Panc1 (cell line): Measurements from ENCODE around the gene LGI4. TPM values are rescaled to one million over a fixed set of nuclear protein-coding genes. Genes with fewer than 3 reads are reported as not detected.

Experiments used
- ATAC-seq: fragments of 200-7000 bp; cut with Tn5 transposase; 2 replicates; pipeline ENCODE4 v1.9.1; 2020; ENCODE audit warnings: mild to moderate bottlenecking, moderate library complexity
- BruUV-seq: library from RNA; stranded (reverse); fragments of 400-500 nt; replicated peaks from 2 replicates; lab custom pipeline; 2021; lab: Mats Ljungman, UMichigan
- CTCF ChIA-PET: fragments of 300-600 bp; sonication (Branson Sonifier 250); formaldehyde crosslinking; loops from one replicate; lab custom pipeline; 2022; ENCODE audit warnings: antibody characterized with exemption; lab: Charles Lee
- POLR2A ChIA-PET: fragments of 300-600 bp; sonication (Branson Sonifier 250); formaldehyde crosslinking; loops from one replicate; lab custom pipeline; 2022; ENCODE audit warnings: antibody characterized with exemption; lab: Charles Lee
- DNase-seq: peaks from one replicate; pipeline ENCODE4 v3.0.0-alpha.2; 2010; ENCODE audit warnings: low read depth, low spot score
- H3K27ac ChIP-seq: 2 replicates; pipeline ENCODE4 v1.5.1; 2011; ENCODE audit warnings: mild to moderate bottlenecking, low read length, inconsistent platforms
- H3K27me3 ChIP-seq: fragments of 200-500 bp; sonication (Bioruptor generic); 2 replicates; pipeline ENCODE4 v1.6.0; 2014; ENCODE audit warnings: low read length, inconsistent platforms; ENCODE audit not compliant: control insufficient read depth, insufficient read depth
- H3K36me3 ChIP-seq: fragments of 200-500 bp; sonication (Bioruptor generic); 2 replicates; pipeline ENCODE4 v1.5.1; 2014; ENCODE audit warnings: inconsistent platforms, mild to moderate bottlenecking, low read length, moderate library complexity; ENCODE audit not compliant: control insufficient read depth, insufficient read depth
- H3K4me1 ChIP-seq: 2 replicates; pipeline ENCODE4 v1.5.1; 2011; ENCODE audit warnings: inconsistent platforms, mild to moderate bottlenecking, low read length, moderate library complexity; ENCODE audit not compliant: control insufficient read depth, insufficient read depth
- H3K4me3 ChIP-seq, 2 experiments: 2 replicates each; pipeline ENCODE4 v1.5.1; 2011 to 2012; ENCODE audit warnings: low read depth in 2 of 2, low read length in 2 of 2, mild to moderate bottlenecking in 2 of 2, inconsistent platforms in 1 of 2, moderate library complexity in 1 of 2
- H3K9me3 ChIP-seq: fragments of 200-500 bp; sonication (Bioruptor generic); 2 replicates; pipeline ENCODE4 v1.5.1; 2014; ENCODE audit warnings: low read depth, mild to moderate bottlenecking, inconsistent platforms, low read length, moderate library complexity; ENCODE audit not compliant: control insufficient read depth, insufficient read depth
- POLR2AphosphoS5 ChIP-seq: IDR thresholded peaks from 2 replicates; pipeline ENCODE4 v1.6.1; 2012; ENCODE audit warnings: mild to moderate bottlenecking, low read depth, low read length, moderate library complexity
- REST ChIP-seq, 2 experiments: IDR thresholded peaks; 2 replicates each; pipeline ENCODE4 v1.6.1; 2011 to 2012; ENCODE audit warnings: low read depth in 2 of 2, control low read depth in 1 of 2, low read length in 1 of 2, mild to moderate bottlenecking in 1 of 2, moderate library complexity in 1 of 2; ENCODE audit not compliant: insufficient read depth in 1 of 2
- SIN3A ChIP-seq: IDR thresholded peaks from 2 replicates; pipeline ENCODE4 v1.6.1; 2012; ENCODE audit warnings: low read depth, mild to moderate bottlenecking, low read length, moderate library complexity, borderline replicate concordance; ENCODE audit not compliant: insufficient read depth
- TCF7L2 ChIP-seq: IDR thresholded peaks from 2 replicates; pipeline ENCODE4 v1.6.1; 2011; ENCODE audit warnings: mild to moderate bottlenecking, low read depth, low read length, inconsistent platforms
- in situ Hi-C: cut with HindIII; loops from 2 replicates; pipeline ENCODE4 v1.10.0; 2016; ENCODE audit warnings: low sequenced_read_pairs, low pct_unique_long_range_greater_than_20kb
- intact Hi-C: fragments of 100-400 bp; cut with micrococcal nuclease; formaldehyde crosslinking; loops from one replicate; pipeline ENCODE4 v1.10.0; 2022; ENCODE audit not compliant: unreplicated experiment
- total RNA-seq: library from RNA; stranded (reverse); gene quantifications from one replicate; pipeline ENCODE4 v1.2.1, GENCODE V29; 2021; ENCODE audit not compliant: unreplicated experiment
- TF ChIP-seq, protein P1 (sequence below): fragments of 450-650 bp; IDR thresholded peaks from 2 replicates; pipeline ENCODE4 v1.5.1; 2017; ENCODE audit warnings: mild to moderate bottlenecking

Gene LGI4
- total RNA-seq, 1 experiment from 2014 or later, result 0.18 TPM

DNA sequence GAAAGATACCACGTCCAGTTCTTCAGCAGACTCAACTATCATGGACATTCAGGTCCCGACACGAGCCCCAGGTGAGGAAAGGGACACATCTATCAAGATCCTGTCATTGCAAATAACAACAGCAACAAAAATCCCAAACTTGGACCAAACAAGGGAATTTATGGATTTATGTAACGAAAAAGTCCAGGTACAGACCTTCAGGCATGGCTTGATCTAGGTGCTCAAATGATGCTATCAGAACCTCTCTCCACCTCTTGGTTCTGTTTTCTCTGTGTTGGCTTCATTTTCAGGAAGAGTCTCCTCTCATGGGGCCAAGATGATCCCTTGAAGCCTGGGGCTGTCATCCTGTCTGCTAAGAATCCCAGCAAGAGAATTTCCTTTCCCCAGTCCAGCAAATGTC lies 22.6 kb upstream of the LGI4 start:
- peaks cover 10% of the 10 kb centered on the region for H3K4me1 ChIP-seq
- TF ChIP-seq REST (IDR thresholded peaks at IDR 0.05; ENCODE audit: insufficient read depth in 1 of 2, low read depth in 2 of 2, low read length in 1 of 2), result no peak
- no peak for TF ChIP-seq SIN3A
- no peak for TF ChIP-seq TCF7L2
- TF ChIP-seq, protein P1, sequence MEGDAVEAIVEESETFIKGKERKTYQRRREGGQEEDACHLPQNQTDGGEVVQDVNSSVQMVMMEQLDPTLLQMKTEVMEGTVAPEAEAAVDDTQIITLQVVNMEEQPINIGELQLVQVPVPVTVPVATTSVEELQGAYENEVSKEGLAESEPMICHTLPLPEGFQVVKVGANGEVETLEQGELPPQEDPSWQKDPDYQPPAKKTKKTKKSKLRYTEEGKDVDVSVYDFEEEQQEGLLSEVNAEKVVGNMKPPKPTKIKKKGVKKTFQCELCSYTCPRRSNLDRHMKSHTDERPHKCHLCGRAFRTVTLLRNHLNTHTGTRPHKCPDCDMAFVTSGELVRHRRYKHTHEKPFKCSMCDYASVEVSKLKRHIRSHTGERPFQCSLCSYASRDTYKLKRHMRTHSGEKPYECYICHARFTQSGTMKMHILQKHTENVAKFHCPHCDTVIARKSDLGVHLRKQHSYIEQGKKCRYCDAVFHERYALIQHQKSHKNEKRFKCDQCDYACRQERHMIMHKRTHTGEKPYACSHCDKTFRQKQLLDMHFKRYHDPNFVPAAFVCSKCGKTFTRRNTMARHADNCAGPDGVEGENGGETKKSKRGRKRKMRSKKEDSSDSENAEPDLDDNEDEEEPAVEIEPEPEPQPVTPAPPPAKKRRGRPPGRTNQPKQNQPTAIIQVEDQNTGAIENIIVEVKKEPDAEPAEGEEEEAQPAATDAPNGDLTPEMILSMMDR, result no peak
- TF ChIP-seq POLR2AphosphoS5, result no peak
- CTCF ChIA-PET, result interaction anchor here (0.6 to 0.7 kb wide), 2 partner anchors 11 to 433 kb away, joined by 3 to 9 read pairs; no protein-coding TSS in a partner anchor
- POLR2A ChIA-PET, result no interaction called here
- ATAC-seq (no peak), DNase-seq (no peak)
- BruUV-seq, result no TSS peak
- in situ Hi-C loops, result no loop called here
- intact Hi-C loops, result no loop called here
- no peak overlapping the region for H3K4me3 ChIP-seq
- H3K27ac ChIP-seq, result no peak overlapping the region
- H3K9me3 ChIP-seq, result no peaks in the 10 kb centered on the region
- H3K36me3 ChIP-seq, result peaks cover 3% of the 10 kb centered on the region; the same call in 1 of the 2 replicates
- no peaks in the 10 kb centered on the region for H3K27me3 ChIP-seq

DNA sequence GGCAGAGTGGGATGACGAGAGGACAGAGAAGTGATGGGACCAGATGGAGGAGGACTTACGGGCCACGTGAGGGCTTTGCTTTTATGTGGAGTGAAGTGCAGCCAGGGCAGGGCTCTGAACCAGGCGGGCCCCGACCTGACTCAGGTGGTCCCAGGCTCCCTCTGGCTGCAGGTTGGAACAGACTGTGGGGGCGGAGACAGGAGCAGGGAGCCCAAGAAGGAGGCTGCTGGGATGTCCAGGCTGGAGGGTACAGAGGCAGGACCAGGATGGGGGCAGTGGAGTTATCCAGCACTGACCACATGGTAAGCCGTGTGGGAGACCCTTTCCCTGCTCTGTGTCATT lies 21.8 kb upstream of the LGI4 start:
- no peak for DNase-seq
- intact Hi-C loops (no loop called here), in situ Hi-C loops (no loop called here)
- H3K9me3 ChIP-seq, result no peaks in the 10 kb centered on the region
- peaks cover 3% of the 10 kb centered on the region; the same call in 1 of the 2 replicates for H3K36me3 ChIP-seq
- TF ChIP-seq, protein P1, result no peak
- TF ChIP-seq SIN3A, result no peak
- no peak for TF ChIP-seq POLR2AphosphoS5
- TF ChIP-seq REST (IDR thresholded peaks at IDR 0.05; ENCODE audit: insufficient read depth in 1 of 2, low read depth in 2 of 2, low read length in 1 of 2), result no peak
- TF ChIP-seq TCF7L2, result no peak
- ChIA-PET CTCF (interaction anchor here (0.7 kb wide), 1 partner anchor 10 kb away, joined by 9 read pairs; no protein-coding TSS in a partner anchor), POLR2A (interaction anchor here (0.6 kb wide), 1 partner anchor 14 kb away, joined by 6 read pairs; no protein-coding TSS in a partner anchor)
- H3K4me1 ChIP-seq, result peaks cover 10% of the 10 kb centered on the region
- no peak overlapping the region for H3K4me3 ChIP-seq
- no peak overlapping the region for H3K27ac ChIP-seq
- H3K27me3 ChIP-seq, result no peaks in the 10 kb centered on the region
- TSS peak; percentile 70 for BruUV-seq
- ATAC-seq, result no peak
